GM20000 (cell line): ENCODE data around the gene LCP1.
A peak's percentile ranks its signal among the peaks of the same experiment; 100 is the strongest.

Source experiments
- DNase-seq: peaks from one replicate; pipeline ENCODE4 v3.0.0; 2012; ENCODE audit warnings: low spot score
- TF ChIP-seq, protein P1 (sequence below): IDR thresholded peaks from 2 replicates; pipeline ENCODE4 v1.5.1; 2012; ENCODE audit warnings: mild to moderate bottlenecking, control low read depth; ENCODE audit errors: extremely low read depth, missing control alignments

Gene LCP1

DNA sequence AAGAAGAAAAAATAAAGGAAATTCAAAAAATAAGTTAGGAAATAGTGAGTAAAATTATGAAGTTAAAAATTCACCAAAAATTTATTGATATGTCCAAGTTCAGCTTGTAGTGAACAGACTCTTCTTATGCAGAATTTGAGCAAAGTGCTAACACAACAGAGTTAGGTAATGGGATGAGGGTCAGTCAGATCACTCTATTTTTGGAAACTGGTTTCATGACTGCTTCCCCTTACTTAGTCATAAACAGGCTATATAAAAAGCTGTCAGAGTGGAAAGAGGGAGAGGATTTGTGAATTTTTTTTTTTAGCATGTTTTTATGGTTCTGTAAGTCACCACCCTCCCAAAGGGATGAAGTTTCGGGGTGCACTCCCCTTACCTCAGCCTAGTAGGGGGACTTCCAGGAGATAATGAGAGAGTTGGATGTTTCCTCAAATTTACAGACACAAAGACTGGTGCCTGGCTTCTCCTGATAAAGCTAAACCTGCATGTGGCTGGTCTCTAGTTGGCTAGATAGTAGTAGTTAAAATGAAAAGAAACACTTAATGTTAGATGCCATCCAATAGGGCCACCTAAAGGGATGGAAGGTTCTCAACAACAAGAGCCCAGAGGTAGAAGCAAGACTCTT is 81.7 kb downstream of the LCP1 start:
- TF ChIP-seq, protein P1, sequence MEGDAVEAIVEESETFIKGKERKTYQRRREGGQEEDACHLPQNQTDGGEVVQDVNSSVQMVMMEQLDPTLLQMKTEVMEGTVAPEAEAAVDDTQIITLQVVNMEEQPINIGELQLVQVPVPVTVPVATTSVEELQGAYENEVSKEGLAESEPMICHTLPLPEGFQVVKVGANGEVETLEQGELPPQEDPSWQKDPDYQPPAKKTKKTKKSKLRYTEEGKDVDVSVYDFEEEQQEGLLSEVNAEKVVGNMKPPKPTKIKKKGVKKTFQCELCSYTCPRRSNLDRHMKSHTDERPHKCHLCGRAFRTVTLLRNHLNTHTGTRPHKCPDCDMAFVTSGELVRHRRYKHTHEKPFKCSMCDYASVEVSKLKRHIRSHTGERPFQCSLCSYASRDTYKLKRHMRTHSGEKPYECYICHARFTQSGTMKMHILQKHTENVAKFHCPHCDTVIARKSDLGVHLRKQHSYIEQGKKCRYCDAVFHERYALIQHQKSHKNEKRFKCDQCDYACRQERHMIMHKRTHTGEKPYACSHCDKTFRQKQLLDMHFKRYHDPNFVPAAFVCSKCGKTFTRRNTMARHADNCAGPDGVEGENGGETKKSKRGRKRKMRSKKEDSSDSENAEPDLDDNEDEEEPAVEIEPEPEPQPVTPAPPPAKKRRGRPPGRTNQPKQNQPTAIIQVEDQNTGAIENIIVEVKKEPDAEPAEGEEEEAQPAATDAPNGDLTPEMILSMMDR, result no peak
- DNase-seq, result peak; percentile 57

GRCh38 chr13:46097663-46098062 is 84.3 kb downstream of the LCP1 start:
- DNase-seq, result no peak
- TF ChIP-seq, protein P1, result no peak

GRCh38 chr13:46097015-46097414 is 85.0 kb downstream of the LCP1 start:
- DNase-seq, result no peak
- TF ChIP-seq, protein P1, result no peak

DNA sequence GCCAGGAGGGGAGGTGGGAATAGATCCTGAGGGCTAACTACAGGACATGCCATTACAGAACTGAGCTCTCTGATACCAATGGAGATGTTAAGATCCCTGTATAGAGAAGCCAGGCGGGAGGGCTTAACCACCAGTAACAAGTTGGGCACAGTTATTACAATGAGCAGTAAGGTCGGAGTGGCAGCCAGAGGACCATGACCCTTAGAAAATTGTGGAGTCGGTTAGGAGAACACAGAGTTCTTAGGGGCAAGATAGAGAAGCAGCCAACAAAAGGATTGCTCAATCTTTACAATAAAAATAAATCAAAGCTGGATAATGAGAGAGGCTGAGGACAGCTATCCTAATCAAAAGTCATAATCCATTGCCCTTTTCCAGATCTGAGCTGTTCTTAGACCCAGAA is 87.5 kb downstream of the LCP1 start:
- TF ChIP-seq, protein P1, result no peak
- DNase-seq, result no peak

DNA sequence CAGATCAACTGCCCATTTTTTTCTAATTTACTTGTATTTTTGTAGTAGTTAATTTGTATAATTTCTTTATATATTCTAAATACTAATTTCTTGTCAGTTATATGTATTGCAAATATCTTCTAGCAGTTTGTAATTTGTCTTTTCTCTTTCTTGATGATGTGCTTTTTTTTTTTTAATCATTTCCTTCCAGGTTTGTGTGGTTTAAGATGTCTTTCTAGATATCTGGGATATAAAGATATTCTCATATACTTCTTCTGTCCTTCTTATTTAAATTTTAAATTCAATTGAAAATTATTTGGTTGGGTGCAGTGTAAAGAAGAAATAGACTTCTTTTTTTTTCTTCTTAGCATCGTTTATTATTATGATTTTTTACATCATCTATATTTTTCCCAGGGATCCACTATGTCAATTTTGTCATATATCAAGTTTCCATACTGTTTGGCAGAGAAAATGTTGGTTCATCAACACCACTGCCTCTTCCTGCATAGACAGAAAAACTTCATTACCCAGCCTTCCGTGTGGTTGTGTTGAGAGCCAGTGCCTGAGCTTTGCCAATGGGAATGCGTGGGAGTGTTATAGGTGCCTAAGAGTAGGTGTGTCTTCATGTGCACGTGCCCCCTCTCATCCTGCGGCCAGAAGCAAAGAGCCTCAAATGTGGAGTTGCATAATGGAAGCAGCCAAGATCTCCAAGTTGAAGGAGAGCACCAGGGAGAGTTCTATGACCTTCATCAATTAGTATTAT is 93.0 kb downstream of the LCP1 start:
- no peak for DNase-seq
- TF ChIP-seq, protein P1, result no peak

DNA sequence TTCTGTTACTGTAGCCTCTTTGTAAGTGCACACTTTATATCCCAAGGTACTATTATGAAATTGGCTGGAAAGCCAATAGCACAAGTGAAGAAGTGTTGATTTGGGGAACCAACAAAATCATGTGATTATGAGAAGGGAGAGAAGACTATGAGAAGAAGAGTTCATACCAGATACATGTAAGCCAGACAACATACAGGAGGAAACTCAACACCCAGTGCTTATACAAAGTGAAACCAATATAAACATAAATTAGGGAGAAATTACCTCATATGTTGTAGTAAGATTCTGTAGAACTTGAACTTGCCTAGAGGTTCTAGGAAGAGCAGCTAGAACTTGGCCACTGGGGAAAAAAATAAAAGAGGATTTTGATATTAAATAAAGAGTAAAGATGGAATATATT is 94.5 kb downstream of the LCP1 start:
- DNase-seq, result no peak
- TF ChIP-seq, protein P1, result no peak

DNA sequence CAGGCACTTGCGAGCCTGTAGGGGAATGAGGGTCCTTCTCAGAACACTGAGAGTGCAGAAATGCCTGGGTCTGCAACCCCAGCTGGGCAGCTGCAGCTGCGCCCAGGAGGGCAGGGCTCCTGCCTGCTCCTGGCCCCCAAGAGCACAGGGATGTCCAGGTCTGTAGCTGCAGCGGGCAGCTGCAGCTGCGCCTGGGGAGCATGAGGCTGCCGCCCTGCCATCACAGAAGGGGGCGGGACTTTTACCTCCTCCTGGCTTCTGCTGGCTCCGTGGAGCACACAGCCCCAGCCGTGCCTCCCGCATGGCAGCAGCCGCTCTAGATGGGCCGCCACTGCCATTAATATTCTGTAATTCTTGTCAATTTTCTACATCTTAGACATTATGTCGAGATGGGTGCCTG is 95.0 kb downstream of the LCP1 start:
- TF ChIP-seq, protein P1, result no peak
- no peak for DNase-seq
